Measurements from ENCODE around the gene ATAD3B.
"Not testable (repeated sequence)": the region's sequence is repeated elsewhere in the genome, so short reads cannot be mapped to it uniquely, and the experiment has no call there.

DNA sequence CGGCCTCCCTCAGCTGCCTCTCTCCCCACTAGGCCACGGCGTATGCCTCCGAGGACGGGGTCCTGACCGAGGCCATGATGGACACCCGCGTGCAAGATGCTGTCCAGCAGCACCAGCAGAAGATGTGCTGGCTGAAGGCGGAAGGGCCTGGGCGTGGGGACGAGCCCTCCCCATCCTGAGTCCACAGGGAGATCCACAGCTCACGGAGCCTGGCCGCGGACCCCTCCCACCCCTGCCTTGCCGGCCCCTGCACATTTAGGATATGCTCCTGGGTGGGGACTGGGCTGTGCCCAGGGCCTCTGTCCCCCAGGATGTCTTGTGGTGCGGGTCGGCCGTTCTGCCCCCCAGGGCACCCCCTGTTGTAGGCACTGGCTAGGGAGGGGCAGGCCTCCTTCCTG is 62.3 kb downstream of the ATAD3B start:
- TF ChIP-seq JUN (IDR thresholded peaks at IDR 0.05; ENCODE audit: borderline replicate concordance, insufficient read depth, insufficient read length, low read depth); CTCF (IDR thresholded peaks at IDR 0.05; ENCODE audit: extremely low read depth in 1 of 2, insufficient read depth in 1 of 2, low read depth in 1 of 2, low read length in 2 of 2); FOS (IDR thresholded peaks at IDR 0.05; ENCODE audit: borderline replicate concordance, insufficient read depth, low read length); EZH2 (IDR thresholded peaks at IDR 0.05; ENCODE audit: borderline replicate concordance, low read depth, low read length, severe bottlenecking); POLR2A (IDR thresholded peaks at IDR 0.05; ENCODE audit: low read depth, low read length); MAX (IDR thresholded peaks at IDR 0.05; ENCODE audit: insufficient read depth, insufficient read length): not testable (repeated sequence)
